ENCODE results near the gene PPIL3.
A peak's percentile ranks its signal among the peaks of the same experiment; 100 is the strongest.
"Not testable (repeated sequence)": the region's sequence is repeated elsewhere in the genome, so short reads cannot be mapped to it uniquely, and the experiment has no call there.

PPIL3 gene

GRCh38 chr2:200888704-200889625 is at the start of gene PPIL3, which contains the start of gene NIF3L1:
Gene PPIL3, minus strand, starts transcription at chr2:200889077. Its CDS starts 1,462 bp downstream, at chr2:200887615.
Gene NIF3L1, plus strand, starts transcription at chr2:200889371. Its CDS starts 2,573 bp downstream, at chr2:200891944.
- DNase-seq: peak; percentile 96

GRCh38 chr2:200930947-200931626 is 42.2 kb upstream of the PPIL3 start:
- DNase-seq: no peak

- DNase-seq: no peak
Measured at GRCh38 chr2:200929334-200930249, 40.7 kb upstream of the PPIL3 start.

- DNase-seq: no peak
Measured at GRCh38 chr2:200922439-200922838, 33.6 kb upstream of the PPIL3 start.

GRCh38 chr2:200913654-200914053 is 24.8 kb upstream of the PPIL3 start:
- no peak for DNase-seq

GRCh38 chr2:200909958-200910357 is 21.1 kb upstream of the PPIL3 start:
- DNase-seq: no peak

GRCh38 chr2:200905618-200906296 is 16.9 kb upstream of the PPIL3 start:
- DNase-seq: peak; percentile 7

GRCh38 chr2:200901459-200902072 is 12.7 kb upstream of the PPIL3 start:
- DNase-seq: peak; percentile 22

- DNase-seq: no peak
Measured at GRCh38 chr2:200899482-200899881, 10.6 kb upstream of the PPIL3 start.

- DNase-seq: not testable (repeated sequence)
Measured at GRCh38 chr2:200881715-200882249, 7.1 kb downstream of the PPIL3 start.

- no peak for DNase-seq
Measured at GRCh38 chr2:200878289-200878880, 10.5 kb downstream of the PPIL3 start.

GRCh38 chr2:200877443-200877842 is 11.4 kb downstream of the PPIL3 start:
- no peak for DNase-seq

- no peak for DNase-seq
Measured at GRCh38 chr2:200873560-200873959, 15.3 kb downstream of the PPIL3 start.

- no peak for DNase-seq
Measured at GRCh38 chr2:200871151-200871550, 17.7 kb downstream of the PPIL3 start.

- no peak for DNase-seq
Measured at GRCh38 chr2:200869014-200869413, 19.9 kb downstream of the PPIL3 start.

GRCh38 chr2:200864176-200865034 is 24.5 kb downstream of the PPIL3 start, which contains the start of gene CLK1:
Gene CLK1, minus strand, starts transcription at chr2:200864658. Its CDS starts 2,796 bp downstream, at chr2:200861862.
- DNase-seq: peak; percentile 84

GRCh38 chr2:200863782-200864175 is 25.1 kb downstream of the PPIL3 start:
- DNase-seq: peak; percentile 44

GRCh38 chr2:200862532-200863000 is 26.3 kb downstream of the PPIL3 start:
- DNase-seq: peak; percentile 37

- no peak for DNase-seq
Measured at GRCh38 chr2:200861617-200862155, 27.2 kb downstream of the PPIL3 start.
